Stomach smooth muscle (tissue), 2 donors: Measurements from ENCODE around the gene APOL4.

ENCODE experiments used
- H3K27ac ChIP-seq: one replicate; pipeline ENCODE4 v1.7.0; 2013; ENCODE audit warnings: mild to moderate bottlenecking, low read length, inconsistent platforms
- H3K27me3 ChIP-seq, 2 donors: one replicate each; pipeline ENCODE4 v1.7.0; 2013; ENCODE audit warnings: low read length in 2 of 2; ENCODE audit not compliant: insufficient read depth in 2 of 2, control insufficient read depth in 1 of 2
- H3K36me3 ChIP-seq, 2 donors: one replicate each; pipeline ENCODE4 v1.7.0; 2013; ENCODE audit warnings: low read length in 2 of 2; ENCODE audit not compliant: control insufficient read depth in 2 of 2, insufficient read depth in 2 of 2
- H3K4me1 ChIP-seq: one replicate; pipeline ENCODE4 v1.7.0; 2013; ENCODE audit warnings: low read length; ENCODE audit not compliant: control insufficient read depth, insufficient read depth
- H3K4me3 ChIP-seq, 2 donors: one replicate each; pipeline ENCODE4 v1.7.0; 2013; ENCODE audit warnings: low read length in 2 of 2
- H3K9ac ChIP-seq, 2 donors: one replicate each; pipeline ENCODE4 v1.7.0; 2013; ENCODE audit warnings: low read length in 2 of 2, mild to moderate bottlenecking in 1 of 2
- H3K9me3 ChIP-seq, 2 donors: one replicate each; pipeline ENCODE4 v1.7.0; 2013; ENCODE audit warnings: low read length in 2 of 2; ENCODE audit not compliant: control insufficient read depth in 2 of 2
- donor health status: healthy.
- donor health status: Pancreatic carcinoma.

APOL4 gene

DNA sequence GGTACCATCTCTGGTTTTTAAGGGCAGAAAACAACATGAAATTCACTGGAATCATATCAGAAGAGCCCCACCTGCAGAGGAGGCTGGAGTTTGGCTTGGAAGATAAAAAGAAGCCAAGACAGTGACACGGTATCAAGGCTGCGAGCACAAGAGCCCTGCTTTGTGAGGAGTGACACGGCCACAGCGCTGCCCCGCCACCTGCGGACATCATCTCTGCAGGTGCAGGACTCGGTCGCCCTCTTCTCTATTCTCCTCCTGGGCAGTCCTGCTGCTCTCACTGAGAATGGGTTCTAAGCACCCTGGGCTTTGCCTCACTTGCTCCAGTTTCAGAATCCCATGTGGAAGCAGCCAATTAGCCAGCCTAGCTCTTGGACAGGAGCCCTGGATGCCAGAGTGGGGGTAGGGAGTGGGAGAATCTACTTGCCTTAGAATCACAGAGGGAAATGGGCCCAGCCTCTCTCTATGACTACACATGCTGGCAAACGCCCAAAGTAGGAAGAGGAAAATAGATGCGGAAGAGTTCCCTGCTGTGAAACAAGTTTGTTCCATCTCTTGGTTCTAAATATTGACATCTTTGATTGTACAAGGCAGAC, 17.1 kb downstream of the APOL4 start:
- Histone ChIP-seq H3K9me3 (no peaks in the 10 kb centered on the region), H3K27me3 (no peaks in the 10 kb centered on the region), H3K9ac (no peak overlapping the region), H3K4me3 (no peak overlapping the region), H3K27ac (no peak overlapping the region), H3K36me3 (no peaks in the 10 kb centered on the region), H3K4me1 (peaks cover 8% of the 10 kb centered on the region)

DNA sequence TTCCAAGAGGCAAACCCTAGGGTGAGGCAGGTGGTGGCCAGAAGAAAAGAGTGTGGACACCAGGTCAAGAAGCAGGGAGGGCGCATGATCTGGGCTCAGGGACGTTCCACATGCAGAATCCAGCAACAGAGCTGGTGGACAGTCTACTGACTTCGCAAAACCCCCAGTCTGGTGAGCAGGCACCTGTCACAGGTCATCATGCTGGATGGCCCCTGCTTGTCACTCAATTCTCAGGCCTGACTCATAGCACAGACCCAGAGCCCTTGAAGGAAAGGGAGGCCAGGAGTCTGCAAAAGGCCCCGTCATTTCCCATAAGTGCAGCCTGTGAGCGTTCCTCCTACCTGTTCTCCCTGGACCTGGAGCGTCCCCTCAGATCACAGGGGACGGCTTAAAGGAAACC, 18.2 kb downstream of the APOL4 start:
- Histone ChIP-seq H3K9ac (no peak overlapping the region), H3K27ac (no peak overlapping the region), H3K36me3 (no peaks in the 10 kb centered on the region), H3K4me1 (peaks cover 8% of the 10 kb centered on the region), H3K27me3 (no peaks in the 10 kb centered on the region), H3K9me3 (no peaks in the 10 kb centered on the region), H3K4me3 (no peak overlapping the region)

DNA sequence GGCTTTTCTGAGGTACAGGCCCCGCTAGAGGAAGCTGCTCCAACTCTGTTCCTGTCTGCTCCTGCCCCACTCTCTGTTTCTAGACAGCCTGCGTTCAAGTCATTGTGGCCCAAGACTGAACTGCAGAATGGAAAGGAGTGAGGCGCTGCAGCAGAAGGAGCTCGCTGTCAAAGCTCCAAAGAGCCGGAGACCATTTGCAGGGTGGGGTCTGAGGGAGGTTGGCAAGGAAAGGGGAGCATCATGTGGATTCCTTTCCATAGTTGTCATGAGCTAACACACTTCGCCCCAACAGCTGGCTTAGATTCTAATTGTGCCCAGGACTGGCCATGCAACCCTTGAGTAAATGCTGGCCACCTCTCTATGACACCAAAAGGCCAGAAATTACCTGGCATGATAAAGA, 18.8 kb downstream of the APOL4 start:
- H3K4me3 ChIP-seq, result no peak overlapping the region
- H3K36me3 ChIP-seq, result no peaks in the 10 kb centered on the region
- no peaks in the 10 kb centered on the region for H3K9me3 ChIP-seq
- no peak overlapping the region for H3K9ac ChIP-seq
- H3K27ac ChIP-seq, result no peak overlapping the region
- H3K4me1 ChIP-seq, result peaks cover 8% of the 10 kb centered on the region
- H3K27me3 ChIP-seq, result no peaks in the 10 kb centered on the region

DNA sequence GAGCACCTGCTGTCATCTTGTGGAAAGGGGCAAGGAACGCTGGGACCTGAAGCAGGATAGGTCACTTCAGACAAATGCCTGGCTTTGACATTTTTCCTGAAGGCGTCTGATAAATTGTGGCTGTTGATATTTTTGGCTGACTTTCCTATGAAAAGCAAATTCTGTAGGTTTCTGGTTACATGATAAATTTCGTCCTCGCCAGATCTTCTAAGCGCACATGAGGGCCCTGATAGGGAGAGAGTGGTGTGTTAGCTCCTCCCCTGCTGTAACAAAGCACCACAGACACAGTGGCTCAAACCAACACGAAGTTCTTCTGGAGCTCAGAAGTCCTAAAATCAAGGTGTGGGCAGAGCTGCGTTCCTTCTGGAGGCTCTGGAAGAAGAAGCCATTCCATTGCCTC, 19.6 kb downstream of the APOL4 start:
- no peak overlapping the region for H3K4me3 ChIP-seq
- no peak overlapping the region for H3K9ac ChIP-seq
- H3K27me3 ChIP-seq, result no peaks in the 10 kb centered on the region
- H3K27ac ChIP-seq, result no peak overlapping the region
- H3K36me3 ChIP-seq, result no peaks in the 10 kb centered on the region
- no peaks in the 10 kb centered on the region for H3K9me3 ChIP-seq
- H3K4me1 ChIP-seq, result peaks cover 8% of the 10 kb centered on the region

DNA sequence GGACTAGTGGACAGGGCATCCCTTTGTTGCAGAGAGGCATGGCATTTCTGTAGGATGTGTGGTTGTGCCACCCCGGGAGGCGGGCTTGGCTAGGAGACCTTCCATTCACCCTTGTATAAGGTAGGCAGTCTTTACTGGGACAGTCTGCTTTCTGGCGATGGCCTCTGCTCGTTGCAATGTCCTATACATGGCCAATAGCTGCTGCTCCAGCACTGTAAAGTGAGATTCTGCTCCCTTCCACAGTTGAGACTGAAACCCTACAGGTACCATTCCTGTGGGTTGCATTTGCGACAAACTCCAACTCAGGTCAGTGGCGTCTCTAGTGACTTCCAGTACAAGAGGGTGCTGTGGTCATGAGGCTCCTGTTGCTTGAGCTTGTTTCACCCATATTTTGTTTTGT, 20.7 kb downstream of the APOL4 start:
- no peaks in the 10 kb centered on the region for H3K9me3 ChIP-seq
- H3K9ac ChIP-seq, result no peak overlapping the region

DNA sequence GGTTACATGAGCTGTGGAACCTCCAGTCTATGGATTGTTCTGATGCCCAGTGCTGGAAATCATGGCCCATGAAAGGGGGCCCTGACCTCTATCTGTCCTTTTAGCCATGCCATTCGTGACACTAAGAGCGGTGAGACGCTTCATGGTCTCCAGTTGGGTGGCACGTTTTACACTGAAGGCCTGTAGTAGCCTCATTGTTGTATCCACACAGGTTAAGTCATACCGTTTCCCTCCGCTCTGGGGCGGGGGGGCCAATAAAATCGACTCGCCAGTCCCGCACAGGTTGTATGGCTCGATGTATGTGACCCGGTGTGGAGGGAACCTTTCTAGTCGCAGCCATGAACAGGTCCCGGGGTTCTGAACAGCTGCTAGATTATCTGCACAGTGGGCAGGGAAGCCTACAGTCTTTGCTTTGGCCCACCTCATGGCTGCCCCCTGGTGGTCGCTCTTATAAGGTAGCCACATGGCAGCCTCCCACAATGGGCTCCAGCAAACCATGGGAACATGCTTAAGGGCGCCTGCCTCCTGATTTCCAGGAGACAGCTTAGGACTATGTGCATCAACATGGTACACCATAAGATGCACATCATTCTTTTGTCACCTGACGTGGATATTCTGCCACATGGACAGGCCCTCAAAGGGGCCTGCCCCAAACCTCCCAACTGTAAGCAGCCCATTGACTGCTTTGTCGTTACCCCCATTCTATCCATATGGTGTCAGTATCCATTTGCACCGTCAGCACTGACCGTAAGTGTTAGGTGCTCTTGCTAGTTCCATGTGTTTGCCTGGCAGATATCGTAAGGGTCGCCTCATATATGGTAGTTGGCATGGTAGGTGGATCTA, 21.4 kb downstream of the APOL4 start:
- H3K36me3 ChIP-seq, result no peaks in the 10 kb centered on the region
- no peaks in the 10 kb centered on the region for H3K9me3 ChIP-seq
- peaks cover 8% of the 10 kb centered on the region for H3K4me1 ChIP-seq
- H3K9ac ChIP-seq, result no peak overlapping the region
- H3K27ac ChIP-seq, result no peak overlapping the region
- H3K4me3 ChIP-seq, result no peak overlapping the region
- H3K27me3 ChIP-seq, result no peaks in the 10 kb centered on the region

More for the DNA sequence above, 20.7 kb downstream of the APOL4 start:
- H3K36me3 ChIP-seq, result no peaks in the 10 kb centered on the region
- H3K4me3 ChIP-seq, result no peak overlapping the region
- H3K27me3 ChIP-seq, result no peaks in the 10 kb centered on the region
- peaks cover 8% of the 10 kb centered on the region for H3K4me1 ChIP-seq
- no peak overlapping the region for H3K27ac ChIP-seq

DNA sequence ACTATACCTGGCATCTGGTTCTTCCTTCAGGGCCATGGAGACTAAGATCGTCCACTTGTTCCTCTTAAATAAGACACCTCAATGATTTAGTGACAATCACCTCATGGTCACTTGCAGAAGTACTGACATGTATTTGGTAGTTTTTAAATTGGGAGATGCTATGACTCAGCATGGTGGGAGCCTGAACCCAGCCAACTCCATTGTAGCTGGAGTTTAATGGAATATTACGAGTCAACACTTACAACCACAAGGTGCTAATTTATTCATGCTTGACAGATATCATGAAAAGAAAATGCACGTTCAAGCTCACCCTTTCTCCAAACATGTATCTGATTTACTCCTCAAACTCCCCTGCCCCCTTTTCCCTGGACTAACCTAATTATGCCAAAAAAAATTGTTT, 24.4 kb downstream of the APOL4 start:
- Histone ChIP-seq H3K4me1 (no peaks in the 10 kb centered on the region), H3K9me3 (no peaks in the 10 kb centered on the region), H3K36me3 (no peaks in the 10 kb centered on the region), H3K27ac (no peak overlapping the region), H3K4me3 (no peak overlapping the region), H3K9ac (no peak overlapping the region), H3K27me3 (no peaks in the 10 kb centered on the region)

DNA sequence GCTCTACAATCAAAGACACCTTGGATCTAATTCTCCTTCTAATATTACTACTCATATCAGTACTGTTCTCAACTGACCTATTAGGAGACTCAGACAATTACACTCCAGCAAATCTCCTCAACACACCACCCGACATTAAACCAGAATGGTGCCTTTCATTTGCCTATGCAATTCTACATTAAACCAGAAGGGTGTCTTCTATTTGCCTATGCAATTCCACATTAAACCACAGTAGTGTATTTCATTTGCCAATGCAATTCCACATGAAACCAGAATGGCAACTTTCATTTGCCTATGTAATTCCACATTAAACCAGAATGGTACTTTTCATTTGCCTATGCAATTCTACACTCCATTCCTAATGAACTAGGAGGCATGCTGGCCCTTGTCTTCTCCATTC, 25.7 kb downstream of the APOL4 start:
- Histone ChIP-seq H3K27me3 (no peaks in the 10 kb centered on the region), H3K27ac (no peak overlapping the region), H3K9me3 (no peaks in the 10 kb centered on the region), H3K9ac (no peak overlapping the region), H3K4me1 (no peaks in the 10 kb centered on the region), H3K4me3 (no peak overlapping the region), H3K36me3 (no peaks in the 10 kb centered on the region)

DNA sequence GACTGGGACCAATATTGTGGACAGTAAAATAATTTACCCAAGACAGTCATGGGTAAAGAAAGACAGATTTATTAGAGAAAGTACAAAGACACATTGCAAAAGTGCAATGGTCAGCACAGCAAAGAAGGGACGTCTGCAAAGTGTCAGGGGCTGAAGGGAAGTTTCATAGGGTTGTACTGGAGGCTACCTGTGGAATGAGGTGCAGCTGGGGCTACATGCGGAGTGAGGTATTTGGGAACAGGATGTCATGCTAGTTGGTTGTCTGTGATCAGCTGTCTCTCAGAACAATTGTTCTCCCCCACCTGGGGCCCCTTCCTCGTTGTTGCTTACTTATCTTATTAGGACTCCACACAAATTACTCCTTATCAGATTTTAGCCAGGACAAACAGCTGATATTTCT, 29.7 kb downstream of the APOL4 start:
- peaks cover 0 to 3% of the 10 kb centered on the region in 2 donors for H3K27me3 ChIP-seq
- H3K36me3 ChIP-seq, result no peaks in the 10 kb centered on the region
- no peak overlapping the region for H3K4me3 ChIP-seq
- H3K9me3 ChIP-seq, result no peaks in the 10 kb centered on the region
- H3K27ac ChIP-seq, result no peak overlapping the region
- H3K4me1 ChIP-seq, result no peaks in the 10 kb centered on the region
- H3K9ac ChIP-seq, result no peak overlapping the region

DNA sequence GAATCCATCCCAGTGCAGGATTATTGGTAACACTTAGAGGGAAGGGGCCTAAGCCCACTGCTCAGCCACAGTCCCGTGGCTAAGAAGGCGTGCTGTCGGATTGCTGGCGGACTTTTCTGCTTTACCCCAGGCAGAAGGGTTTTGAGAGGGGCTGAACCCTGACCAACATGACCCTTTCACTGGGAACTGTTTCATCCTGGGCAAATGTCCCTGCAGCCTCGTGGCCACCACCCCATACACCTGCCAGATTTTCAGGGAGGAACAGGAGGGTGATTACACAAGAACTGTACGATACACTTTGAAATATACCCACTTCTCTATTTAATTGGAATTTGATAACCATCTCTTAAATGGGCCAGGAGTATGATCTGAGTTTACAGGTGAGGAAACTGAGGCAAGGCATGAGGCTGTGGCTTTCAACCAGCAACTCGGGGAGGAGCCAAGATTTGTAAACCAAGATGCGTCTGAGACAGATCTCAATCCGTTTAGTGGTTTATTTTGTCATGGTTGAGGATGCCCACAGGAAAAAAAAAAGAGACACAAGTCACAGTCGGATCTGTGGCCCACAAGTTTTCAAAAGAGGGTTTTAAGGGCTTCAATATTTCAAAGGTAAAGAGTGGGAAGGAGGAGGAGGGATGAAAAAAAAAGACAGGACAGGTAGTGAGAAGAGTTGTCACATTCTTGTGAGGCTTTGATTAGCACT, 34.9 kb downstream of the APOL4 start:
- no peak overlapping the region for H3K9ac ChIP-seq
- H3K36me3 ChIP-seq, result no peaks in the 10 kb centered on the region

DNA sequence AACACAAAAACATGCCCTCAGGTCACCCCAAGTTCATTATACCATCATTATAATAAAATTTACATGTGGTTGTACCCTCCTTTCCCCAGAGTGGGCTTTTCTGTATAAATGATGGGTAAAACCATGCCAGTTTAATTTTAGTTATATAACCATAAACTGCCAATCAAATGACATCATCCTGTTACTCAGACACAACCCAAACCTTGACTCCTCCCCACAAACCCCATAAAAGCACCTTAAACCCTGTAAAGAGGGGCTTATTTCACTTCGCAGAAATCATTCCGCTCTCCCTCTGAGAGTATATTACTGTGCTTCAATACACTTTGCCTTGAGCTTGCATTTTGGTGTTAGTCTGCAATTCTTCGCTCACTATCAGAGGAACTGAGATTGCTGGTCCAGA, 35.5 kb downstream of the APOL4 start:
- H3K27me3 ChIP-seq, result peaks cover 0 to 3% of the 10 kb centered on the region in 2 donors
- peaks cover 9% of the 10 kb centered on the region for H3K4me1 ChIP-seq
- H3K9me3 ChIP-seq, result no peaks in the 10 kb centered on the region
- no peaks in the 10 kb centered on the region for H3K36me3 ChIP-seq
- no peak overlapping the region for H3K4me3 ChIP-seq
- no peak overlapping the region for H3K27ac ChIP-seq
- no peak overlapping the region for H3K9ac ChIP-seq

More for the DNA sequence above, 34.9 kb downstream of the APOL4 start:
- H3K9me3 ChIP-seq, result no peaks in the 10 kb centered on the region
- H3K27ac ChIP-seq, result no peak overlapping the region
- peaks cover 4% of the 10 kb centered on the region for H3K4me1 ChIP-seq
- H3K4me3 ChIP-seq, result no peak overlapping the region
- peaks cover 0 to 3% of the 10 kb centered on the region in 2 donors for H3K27me3 ChIP-seq
